Adrenal gland (tissue), 12 donors: ENCODE data around the gene RHBDL1. TPM values are rescaled to one million over a fixed set of nuclear protein-coding genes. Genes with fewer than 3 reads are reported as not detected.

Experiments used
- DNase-seq, 7 donors: peaks; one replicate each; pipeline ENCODE4 v3.0.0-alpha.2; 2019 to 2020
- H3K27ac ChIP-seq, 5 donors: fragments of 200-600 bp; sonication (generic) in 4 of 5; 1 replicate in 3 of 5; 2 replicates in 2 of 5; pipeline versions ENCODE4 v1.5.1 to v1.8.0; 2016 to 2020; ENCODE audit warnings: mild to moderate bottlenecking in 1 of 5
- H3K27me3 ChIP-seq: fragments of 200-600 bp; 2 replicates; pipeline ENCODE4 v1.8.0; 2021
- H3K36me3 ChIP-seq, 2 donors: fragments of 200-600 bp; replicated peaks in 1 of 2; 1 replicate in 1 of 2; 2 replicates in 1 of 2; pipeline versions ENCODE4 v1.5.1 to v1.8.0; 2018 to 2022
- H3K4me1 ChIP-seq, 2 donors: fragments of 200-600 bp; replicated peaks in 1 of 2; 1 replicate in 1 of 2; 2 replicates in 1 of 2; pipeline versions ENCODE4 v1.5.1 to v1.8.0; 2018 to 2021
- H3K4me3 ChIP-seq, 4 donors: fragments of 200-600 bp; sonication (generic) in 3 of 4; one replicate each; pipeline ENCODE4 v1.5.1; 2016 to 2018
- H3K9me3 ChIP-seq, 3 donors: fragments of 200-600 bp; sonication (generic) in 1 of 3; replicated peaks in 1 of 3; 1 replicate in 2 of 3; 2 replicates in 1 of 3; pipeline versions ENCODE4 v1.5.1 to v1.8.0; 2016 to 2021
- POLR2A ChIP-seq, 2 donors: fragments of 450-650 bp; IDR thresholded peaks; one replicate each; pipeline ENCODE4 v1.6.1; 2017; ENCODE audit warnings: antibody characterized with exemption in 2 of 2, mild to moderate bottlenecking in 2 of 2, moderate library complexity in 1 of 2
- WGBS, 4 donors: extraction: QIAGEN DNeasy Blood & Tissue Kit in 2 of 4; methylation state at CpG; one replicate each; pipeline versions ENCODE4 v1.1.5 to v1.1.7; 2013 to 2017; 5-methylcytosine and 5-hydroxymethylcytosine counted together
- intact Hi-C, 2 donors: fragments of 100-400 bp; cut with DNase I; formaldehyde crosslinking; loops; one replicate each; pipeline versions ENCODE4 v1.14.1 to v1.15.0; 2022 to 2023
- polyA plus RNA-seq, 3 donors: library from polyadenylated mRNA; stranded (reverse); fragments of 200-250 nt in 2 of 3; fragments of 350-450 nt in 1 of 3; fragmentation: Illumina TruSeq in 1 of 3; extraction: RNeasy Lipid Tissue Mini Kit (QIAGEN cat#74804) in 1 of 3; gene quantifications; one replicate each; pipeline ENCODE4 v1.2.3, GENCODE V29; 2013 to 2014
- total RNA-seq, 9 donors: library from RNA; depleted of rRNA in 4 of 9; stranded (reverse); fragments of >200 nt in 4 of 9; fragments of 120-200 nt in 1 of 9; fragmentation: NEBNext Ultra II Directional in 1 of 9; extraction: Animal tissue kit (Norgen Biotek cat#: 25700) in 1 of 9; gene quantifications; one replicate each; pipeline versions ENCODE4 v1.1.0 to v1.2.4, GENCODE V29; 2013 to 2023
- TF ChIP-seq, protein P1 (sequence below), 6 experiments: fragments of 450-650 bp in 4 of 6; fragments of 200-600 bp in 2 of 6; sonication (generic) in 1 of 6; IDR thresholded peaks; 1 replicate in 5 of 6; 2 replicates in 1 of 6; pipeline versions ENCODE4 v1.5.1 to v1.8.0; 2016 to 2021; ENCODE audit warnings: antibody characterized with exemption in 6 of 6, mild to moderate bottlenecking in 2 of 6, moderate library complexity in 1 of 6
- donor health status: healthy with polysubstance abuse.
- donor health status: Bipolar disorder and iron deficiency.
- donor health status: DM: yes; HTN: yes; CAD: no.
- donor health status: DM: no; HTN: no; CAD: no.
- donor health status: DM: no; HTN: no; CAD: no.
- donor health status: DM: yes; HTN: yes; CAD: no.

Gene RHBDL1
- total and polyA plus RNA-seq, 12 donors, result 0.13 to 21.1 (median 3.8) TPM

GRCh38 chr16:677316-678190 lies 2.1 kb downstream of the RHBDL1 start:
- Histone ChIP-seq H3K4me3 (no peak overlapping the region), H3K36me3 (peaks cover 0 to 25% of the 10 kb centered on the region in 2 donors), H3K9me3 (no peaks in the 10 kb centered on the region), H3K27ac (no peak overlapping the region), H3K4me1 (peaks cover 25 to 33% of the 10 kb centered on the region in 2 donors), H3K27me3 (no peaks in the 10 kb centered on the region)
- no peak for DNase-seq
- WGBS, 4 donors, result 64 to 90% (median 76%) methylated on average over 10 to 57 of the region's 57 CpGs
- intact Hi-C loops, result no loop called here
- TF ChIP-seq, protein P1, sequence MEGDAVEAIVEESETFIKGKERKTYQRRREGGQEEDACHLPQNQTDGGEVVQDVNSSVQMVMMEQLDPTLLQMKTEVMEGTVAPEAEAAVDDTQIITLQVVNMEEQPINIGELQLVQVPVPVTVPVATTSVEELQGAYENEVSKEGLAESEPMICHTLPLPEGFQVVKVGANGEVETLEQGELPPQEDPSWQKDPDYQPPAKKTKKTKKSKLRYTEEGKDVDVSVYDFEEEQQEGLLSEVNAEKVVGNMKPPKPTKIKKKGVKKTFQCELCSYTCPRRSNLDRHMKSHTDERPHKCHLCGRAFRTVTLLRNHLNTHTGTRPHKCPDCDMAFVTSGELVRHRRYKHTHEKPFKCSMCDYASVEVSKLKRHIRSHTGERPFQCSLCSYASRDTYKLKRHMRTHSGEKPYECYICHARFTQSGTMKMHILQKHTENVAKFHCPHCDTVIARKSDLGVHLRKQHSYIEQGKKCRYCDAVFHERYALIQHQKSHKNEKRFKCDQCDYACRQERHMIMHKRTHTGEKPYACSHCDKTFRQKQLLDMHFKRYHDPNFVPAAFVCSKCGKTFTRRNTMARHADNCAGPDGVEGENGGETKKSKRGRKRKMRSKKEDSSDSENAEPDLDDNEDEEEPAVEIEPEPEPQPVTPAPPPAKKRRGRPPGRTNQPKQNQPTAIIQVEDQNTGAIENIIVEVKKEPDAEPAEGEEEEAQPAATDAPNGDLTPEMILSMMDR (IDR thresholded peaks at IDR 0.05), result no peak
- TF ChIP-seq POLR2A (IDR thresholded peaks at IDR 0.05), result no peak

GRCh38 chr16:678209-678857 lies 2.9 kb downstream of the RHBDL1 start:
- Histone ChIP-seq H3K27me3 (no peaks in the 10 kb centered on the region), H3K4me1 (peaks cover 31 to 41% of the 10 kb centered on the region in 2 donors), H3K36me3 (peaks cover 0 to 24% of the 10 kb centered on the region in 2 donors), H3K4me3 (no peak overlapping the region), H3K27ac (no peak overlapping the region), H3K9me3 (no peaks in the 10 kb centered on the region)
- WGBS, 4 donors, result 49 to 82% (median 75%) methylated on average over 4 to 21 of the region's 21 CpGs
- intact Hi-C loops, result no loop called here
- TF ChIP-seq, protein P1 (IDR thresholded peaks at IDR 0.05), result no peak
- TF ChIP-seq POLR2A (IDR thresholded peaks at IDR 0.05), result no peak
- no peak for DNase-seq

DNA sequence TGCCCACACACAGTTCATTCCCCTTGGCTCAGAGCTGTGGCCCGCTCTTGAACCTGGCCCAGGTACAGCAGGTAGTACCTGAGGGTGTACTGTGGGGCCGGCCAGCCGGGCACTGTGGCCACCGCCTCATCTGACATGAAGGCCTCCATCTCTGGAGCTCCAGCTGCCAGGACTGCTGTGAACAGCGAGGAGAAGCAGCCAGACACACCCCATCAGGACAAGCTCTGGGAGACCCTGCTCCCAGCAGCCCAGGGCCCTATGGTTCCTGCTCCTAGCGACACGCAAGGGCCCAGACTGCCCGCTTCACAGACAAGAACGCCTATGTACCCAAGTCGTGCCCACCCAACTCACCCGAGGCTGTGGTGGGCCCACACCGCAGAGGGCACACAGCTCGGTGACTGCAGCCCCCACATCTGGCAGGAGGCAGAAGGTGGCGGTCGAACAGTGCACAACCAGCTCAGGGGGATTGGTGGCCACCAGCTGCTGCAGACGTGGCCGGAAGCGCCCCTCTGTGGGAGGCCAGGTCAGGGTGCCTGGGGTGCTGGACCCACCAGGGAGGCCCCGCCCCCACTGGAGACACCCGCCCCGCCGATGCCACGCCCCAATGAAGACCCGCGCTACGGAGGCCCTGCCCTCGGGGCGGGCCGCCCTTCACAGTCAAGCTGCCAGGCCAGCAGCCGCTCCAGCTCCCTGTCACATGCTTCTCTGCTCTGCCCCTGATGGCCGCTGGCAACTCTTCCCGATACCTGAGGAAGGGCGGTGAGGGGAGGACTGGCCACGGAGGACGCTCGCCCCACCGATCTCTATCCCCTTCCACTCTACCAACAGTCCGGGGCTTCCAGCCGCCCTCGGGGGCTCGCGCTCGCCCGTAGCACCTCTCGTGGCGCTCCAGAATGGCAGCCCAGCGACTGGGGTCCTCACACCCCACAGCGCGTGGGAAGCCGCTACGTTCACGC lies 3.7 kb downstream of the RHBDL1 start:
- Histone ChIP-seq H3K27ac (peak overlapping the region in 4 of 5 donors; percentile 47 to 94 (median 80)), H3K4me3 (peak overlapping the region in 1 of 4 donors; percentile 99), H3K27me3 (no peaks in the 10 kb centered on the region), H3K36me3 (peaks cover 0 to 19% of the 10 kb centered on the region in 2 donors), H3K4me1 (peaks cover 35 to 43% of the 10 kb centered on the region in 2 donors), H3K9me3 (no peaks in the 10 kb centered on the region)
- 0 to 50% (median 23%) methylated on average over 1 to 52 of the region's 52 CpGs for WGBS, 4 donors
- peak; percentile 6 to 14 for TF ChIP-seq POLR2A (IDR thresholded peaks at IDR 0.05)
- TF ChIP-seq, protein P1 (IDR thresholded peaks at IDR 0.05), result no peak
- DNase-seq, result peak; percentile 82 to 91 (median 86)
- intact Hi-C loops, result no loop called here
